Esophagus mucosa (tissue), 1 donor: ENCODE data around the gene PPP6R3. TPM values are rescaled to one million over a fixed set of nuclear protein-coding genes. Genes with fewer than 3 reads are reported as not detected.
"Not testable (repeated sequence)": the region's sequence is repeated elsewhere in the genome, so short reads cannot be mapped to it uniquely, and the experiment has no call there.

ENCODE experiments used
- ATAC-seq: fragments of 200-7000 bp; cut with Tn5 transposase; one replicate; pipeline ENCODE4 v1.9.1; 2020
- total RNA-seq: library from RNA; stranded (reverse); gene quantifications from one replicate; pipeline ENCODE4 v1.2.4, GENCODE V29; 2023
- donor health status: DM: yes; HTN: yes; CAD: no.

PPP6R3 gene
- total RNA-seq, 1 donor from 2014 or later, result 59.8 TPM

DNA sequence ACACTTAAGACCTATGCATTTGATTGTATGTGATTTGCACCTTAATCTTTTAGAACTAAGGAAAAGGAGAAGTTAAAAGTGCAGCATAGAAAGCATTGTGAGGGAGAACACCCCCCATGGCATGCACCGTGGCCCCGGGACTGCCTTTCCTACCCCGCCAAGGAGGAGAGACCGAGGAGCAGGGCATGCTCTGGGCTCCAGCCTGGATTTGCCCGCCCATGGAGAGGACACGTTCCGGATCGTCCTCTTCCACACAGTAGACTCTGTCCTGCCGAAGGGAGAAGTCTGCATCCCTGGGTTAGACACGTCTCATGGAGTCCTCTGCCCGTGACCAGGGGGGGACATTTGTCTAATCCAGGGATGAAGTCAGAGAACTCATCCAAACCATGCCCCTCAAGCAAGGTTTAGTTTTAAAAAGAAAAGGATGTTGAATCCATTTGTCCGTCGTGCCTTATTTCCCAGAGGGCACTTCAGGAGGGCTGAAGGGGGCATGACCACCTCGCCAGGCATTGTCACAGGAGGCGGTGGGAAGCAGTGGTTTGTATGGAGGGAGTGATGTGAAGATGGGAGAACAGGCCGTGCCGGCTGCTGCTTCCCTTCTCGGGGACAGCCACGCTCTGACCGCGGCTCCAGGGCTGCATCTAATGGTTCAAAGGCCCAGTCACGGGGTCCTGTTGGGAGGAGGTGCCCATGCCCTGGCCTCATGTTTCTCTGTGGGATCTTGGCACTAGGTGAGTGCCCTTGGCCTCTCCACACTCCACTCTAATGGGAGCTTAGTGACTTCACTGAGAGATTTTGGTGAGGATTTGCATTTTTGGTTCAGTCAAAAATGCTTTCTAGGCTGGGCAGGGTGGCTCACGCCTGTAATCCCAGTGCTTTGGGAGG, 157.6 kb downstream of the PPP6R3 start:
- ATAC-seq, result peak; percentile 36

DNA sequence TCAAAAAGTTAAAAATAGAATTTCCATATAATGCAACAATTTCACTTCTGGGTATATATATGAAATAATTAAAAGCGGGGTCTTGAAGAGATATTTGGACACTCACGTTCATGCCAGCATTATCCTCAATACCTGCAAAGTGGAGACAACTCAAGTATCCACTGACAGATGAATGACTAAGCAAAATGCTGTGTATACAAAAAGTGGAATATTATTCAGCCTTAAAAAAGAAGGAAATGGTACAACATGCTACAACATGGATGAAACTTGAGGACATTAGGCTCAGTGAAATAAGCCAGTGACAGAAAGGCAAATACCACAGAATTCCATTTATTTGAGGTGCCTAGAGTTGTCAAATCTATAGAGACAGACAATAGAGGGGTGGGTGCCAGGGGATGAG, 161.3 kb downstream of the PPP6R3 start:
- no peak for ATAC-seq

GRCh38 chr11:68623706-68624105, 163.2 kb downstream of the PPP6R3 start:
- ATAC-seq, result not testable (repeated sequence)

- not testable (repeated sequence) for ATAC-seq
These were observed 164.5 kb downstream of the PPP6R3 start for GRCh38 chr11:68625069-68625468.

DNA sequence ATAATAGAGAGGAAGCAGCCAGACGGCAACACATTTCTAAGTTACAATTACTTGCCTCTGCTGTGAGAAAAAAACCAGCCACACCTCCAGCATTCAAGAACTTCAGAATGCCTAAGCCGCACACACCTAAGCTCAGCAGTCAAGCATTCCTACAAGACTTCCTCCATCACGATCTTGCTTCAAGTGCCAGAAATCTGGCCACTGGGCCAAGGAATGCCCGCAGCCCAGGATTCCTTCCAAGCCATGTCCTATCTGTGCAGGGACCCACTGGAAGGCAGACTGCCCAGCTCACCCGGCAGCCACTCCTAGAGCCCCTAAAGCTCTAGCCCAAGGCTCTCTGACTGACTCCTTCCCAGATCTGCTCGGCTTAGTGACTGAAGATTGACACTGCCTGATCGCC, 165.7 kb downstream of the PPP6R3 start:
- ATAC-seq, result not testable (repeated sequence)

- ATAC-seq, result not testable (repeated sequence)
These were observed 168.3 kb downstream of the PPP6R3 start for GRCh38 chr11:68628837-68629236.

DNA sequence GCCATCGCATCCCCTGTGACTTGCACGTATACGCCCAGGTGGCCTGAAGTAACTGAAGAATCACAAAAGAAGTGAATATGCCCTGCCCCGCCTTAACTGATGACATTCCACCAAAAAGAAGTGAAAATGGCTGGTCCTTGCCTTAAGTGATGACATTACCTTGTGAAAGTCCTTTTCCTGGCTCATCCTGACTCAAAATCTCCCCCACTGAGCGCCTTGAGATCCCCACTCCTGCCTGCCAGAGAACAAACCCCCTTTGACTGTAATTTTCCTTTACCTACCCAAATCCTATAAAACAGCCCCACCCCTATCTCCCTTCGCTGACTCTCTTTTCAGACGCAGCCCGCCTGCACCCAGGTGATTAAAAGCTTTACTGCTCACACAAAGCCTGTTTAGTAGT, 171.8 kb downstream of the PPP6R3 start:
- not testable (repeated sequence) for ATAC-seq

DNA sequence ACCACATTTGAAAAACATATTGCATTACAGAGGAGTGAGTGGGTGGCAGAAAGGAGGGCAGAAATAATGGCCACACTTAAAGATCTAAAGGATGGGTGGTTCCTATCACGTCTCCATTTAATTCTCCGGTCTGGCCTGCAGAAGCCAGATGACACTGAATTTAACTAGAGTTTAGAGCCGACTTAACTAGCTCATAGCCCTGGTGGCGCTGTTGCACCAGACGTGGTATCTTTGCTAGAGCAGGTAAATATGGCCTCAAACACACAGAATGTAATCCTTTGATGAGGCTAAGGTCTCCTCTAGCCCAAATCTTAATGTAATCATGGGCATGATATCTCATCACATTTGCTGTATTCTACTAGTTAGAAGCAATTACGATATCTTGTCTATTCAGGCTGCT, 172.2 kb downstream of the PPP6R3 start:
- ATAC-seq, result no peak

DNA sequence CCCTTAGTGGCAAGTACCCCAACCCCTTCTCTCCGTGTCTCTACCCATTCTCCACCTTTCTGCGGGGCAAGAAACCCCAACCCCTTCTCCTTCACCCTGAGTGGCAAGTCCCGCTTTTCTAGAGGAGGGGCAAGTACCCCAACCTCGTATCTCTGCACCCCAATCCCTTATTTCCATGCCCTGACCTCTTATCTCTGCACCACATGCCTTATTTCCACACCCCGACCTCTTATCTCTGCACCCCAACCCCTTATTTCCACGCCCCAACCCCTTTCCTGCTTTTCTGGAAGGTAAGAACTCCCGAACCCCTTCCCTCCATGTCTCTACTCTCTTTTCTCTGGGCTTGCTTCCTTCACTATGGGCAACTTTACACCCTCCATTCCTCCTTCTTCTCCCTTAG, 174.1 kb downstream of the PPP6R3 start:
- not testable (repeated sequence) for ATAC-seq

DNA sequence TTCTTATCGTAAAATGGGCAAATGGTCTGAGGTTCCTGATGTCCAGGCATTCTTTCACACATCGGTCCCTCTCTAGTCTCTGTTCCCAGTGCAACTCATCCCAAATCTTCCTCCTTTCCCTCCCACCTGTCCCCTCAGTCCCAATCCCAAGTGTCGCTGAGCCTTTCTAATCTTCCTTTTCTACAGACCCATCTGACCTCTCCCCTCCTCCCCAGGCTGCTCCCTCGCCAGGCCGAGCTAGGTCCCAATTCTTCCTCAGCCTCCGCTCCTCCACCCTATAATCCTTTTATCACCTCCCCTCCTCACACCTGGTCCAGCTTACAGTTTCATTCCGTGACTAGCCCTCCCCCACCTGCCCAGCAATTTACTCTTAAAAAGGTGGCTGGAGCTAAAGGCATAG, 174.6 kb downstream of the PPP6R3 start:
- ATAC-seq, result not testable (repeated sequence)

- not testable (repeated sequence) for ATAC-seq
These were observed 175.3 kb downstream of the PPP6R3 start for GRCh38 chr11:68635883-68636282.

DNA sequence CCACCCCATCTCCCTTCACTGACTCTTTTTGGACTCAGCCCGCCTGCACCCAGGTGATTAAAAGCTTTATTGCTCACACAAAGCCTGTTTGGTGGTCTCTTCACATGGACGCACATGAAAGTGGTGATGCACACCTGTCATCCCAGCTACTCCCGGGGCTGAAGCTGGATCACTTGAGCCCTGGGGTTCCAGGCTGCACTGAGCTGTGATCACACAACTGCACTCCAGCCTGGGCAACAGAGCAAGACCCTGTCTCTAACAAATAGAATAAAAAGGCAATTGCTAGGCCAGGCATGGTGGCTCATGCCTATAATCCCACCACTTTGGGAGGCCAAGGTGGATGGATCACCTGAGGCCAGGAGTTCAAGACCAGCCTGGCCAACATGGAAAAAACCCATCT, 178.8 kb downstream of the PPP6R3 start:
- not testable (repeated sequence) for ATAC-seq

- no peak for ATAC-seq
These were observed 181.3 kb downstream of the PPP6R3 start for GRCh38 chr11:68641880-68642279.

- ATAC-seq, result no peak
These were observed 183.0 kb downstream of the PPP6R3 start for GRCh38 chr11:68643585-68643984.

GRCh38 chr11:68646832-68647231, 186.3 kb downstream of the PPP6R3 start:
- ATAC-seq, result no peak

DNA sequence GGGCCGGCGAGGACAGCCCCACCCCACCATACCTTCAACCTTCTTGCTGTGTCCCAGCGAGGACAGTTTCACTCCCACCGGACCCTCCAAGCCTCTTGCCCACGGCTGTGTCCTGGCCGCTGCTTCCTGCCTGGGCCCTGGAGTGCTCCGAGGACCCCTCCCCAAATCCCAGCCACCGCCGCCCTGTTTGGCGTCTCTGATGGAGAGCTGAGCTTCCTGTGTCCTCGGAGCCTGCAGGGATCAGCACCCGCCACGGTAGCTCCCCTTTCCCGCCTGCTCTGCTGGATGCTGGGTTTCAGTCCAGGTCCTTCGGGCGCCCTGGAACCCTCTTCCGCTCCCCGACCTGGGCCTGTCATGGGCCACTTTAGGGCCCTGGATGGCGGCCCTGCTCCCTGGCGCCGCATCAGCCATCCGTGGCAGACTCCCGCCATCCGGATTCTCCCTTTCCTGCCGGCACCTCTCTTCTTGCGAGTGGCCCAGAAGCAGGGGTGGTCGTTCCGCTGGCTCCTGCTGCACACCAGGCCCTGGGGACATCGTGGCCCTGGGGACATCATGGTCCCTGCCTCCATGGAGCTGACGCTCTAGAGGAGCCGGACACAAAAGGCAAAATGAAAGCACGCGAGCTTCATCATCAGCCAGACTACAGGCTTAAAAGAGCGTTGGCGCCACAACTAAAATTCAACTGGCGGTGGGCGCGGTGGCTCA, 189.5 kb downstream of the PPP6R3 start:
- ATAC-seq, result no peak

DNA sequence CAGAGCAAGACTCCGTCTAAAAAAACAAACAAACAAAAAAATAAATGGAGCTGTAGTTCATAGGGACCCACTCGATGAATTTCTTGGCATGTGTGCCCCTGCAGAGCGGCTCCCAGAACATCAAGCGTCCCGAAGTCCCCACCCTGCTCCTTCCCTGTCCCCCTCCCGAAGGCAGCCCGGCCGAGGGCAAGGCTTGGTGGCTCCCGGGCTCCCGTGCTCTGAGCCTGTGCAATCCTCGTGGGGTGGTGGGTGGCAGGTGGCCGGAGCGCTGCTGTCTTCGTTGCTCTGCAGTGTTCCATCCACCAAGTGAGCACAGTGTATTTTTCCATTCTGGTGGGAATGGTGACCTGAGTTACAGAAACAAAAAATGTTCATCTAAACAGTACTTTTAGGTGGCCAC, 190.2 kb downstream of the PPP6R3 start:
- no peak for ATAC-seq

- no peak for ATAC-seq
These were observed 190.8 kb downstream of the PPP6R3 start for GRCh38 chr11:68651208-68651984.

DNA sequence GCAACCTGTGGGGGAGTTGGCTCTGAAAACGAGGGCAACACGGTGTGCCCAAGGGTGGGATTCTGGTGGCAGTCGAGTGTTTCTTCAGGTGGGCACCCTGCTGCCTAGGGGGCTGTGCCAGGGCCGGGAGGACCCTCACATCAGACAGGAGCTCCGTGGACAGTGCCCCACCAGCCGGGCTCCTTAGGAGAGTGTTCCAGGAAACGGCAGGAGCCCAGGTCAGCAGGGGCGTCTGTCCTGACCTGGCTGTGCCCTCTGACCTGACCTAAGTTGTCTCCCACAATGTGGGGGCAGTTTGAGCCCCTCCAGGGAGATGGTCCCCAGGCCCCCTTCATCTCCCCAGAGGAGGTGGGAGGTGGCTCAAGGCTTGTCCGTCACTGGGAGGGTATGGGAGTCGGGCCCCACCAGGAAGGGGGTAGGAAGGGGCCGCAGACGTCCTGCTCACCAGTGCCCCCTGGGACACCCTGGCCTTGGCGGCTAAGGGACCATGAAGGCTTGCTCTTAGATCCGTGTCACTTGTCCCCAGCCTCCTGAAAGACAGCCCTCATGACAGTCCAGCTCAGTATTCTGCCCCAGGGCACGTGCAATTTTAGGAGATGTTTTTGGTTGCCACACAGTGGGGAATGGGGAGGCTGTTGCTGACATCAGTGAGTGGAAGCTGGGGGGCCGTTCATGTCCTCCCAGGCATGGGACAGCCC, 191.6 kb downstream of the PPP6R3 start:
- no peak for ATAC-seq

DNA sequence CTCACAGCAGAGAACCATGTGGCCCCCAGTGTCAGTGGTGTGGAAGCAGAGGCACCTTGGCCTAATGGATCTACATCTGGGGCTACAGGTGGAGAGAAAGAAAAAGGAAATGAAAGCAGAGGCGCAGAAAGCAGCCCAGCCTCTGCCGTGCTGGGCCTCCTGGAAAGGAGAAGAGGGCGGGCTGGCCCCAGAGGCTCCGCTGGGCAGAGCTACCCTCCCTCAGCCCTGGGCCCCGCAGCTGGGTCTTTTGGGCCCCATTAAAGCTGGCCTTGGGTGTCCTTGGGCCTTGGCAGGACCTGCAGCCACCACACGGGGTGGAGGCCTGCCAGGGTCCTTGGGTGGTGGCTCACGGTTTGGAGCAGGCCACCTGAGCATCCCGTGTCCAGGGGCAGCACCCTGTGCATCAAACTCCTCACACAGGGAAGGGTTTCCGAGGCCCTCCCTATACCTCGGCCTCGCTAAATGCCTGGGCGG, 192.2 kb downstream of the PPP6R3 start:
- no peak for ATAC-seq

GRCh38 chr11:68653486-68654430, 193.2 kb downstream of the PPP6R3 start:
- no peak for ATAC-seq
